NCI-H146 treated with DMSO at 0.1 percent for 48 hours (cell line): ENCODE results near the gene TAGLN2.

Source experiments
- DNase-seq: peaks from one replicate; lab custom pipeline; 2025; ENCODE audit not compliant: unreplicated experiment; lab: John Stamatoyannopoulos, UW

TAGLN2 gene

GRCh38 chr1:159949981-159950381 is 24.7 kb upstream of the TAGLN2 start:
- DNase-seq, result no peak

- no peak for DNase-seq
Observed at GRCh38 chr1:159949123-159949522, 23.8 kb upstream of the TAGLN2 start.

GRCh38 chr1:159947942-159948341 is 22.6 kb upstream of the TAGLN2 start:
- no peak for DNase-seq

- DNase-seq, result no peak
Observed at GRCh38 chr1:159946242-159947187, 21.2 kb upstream of the TAGLN2 start.

GRCh38 chr1:159945483-159946241 is 20.4 kb upstream of the TAGLN2 start, which contains the start of gene IGSF9:
IGSF9 (minus strand) TSS chr1:159945613; CDS start chr1:159943454, 2,159 bp downstream.
- peak; percentile 82 for DNase-seq

GRCh38 chr1:159944623-159945455 is 19.5 kb upstream of the TAGLN2 start:
- no peak for DNase-seq

- no peak for DNase-seq
Observed at GRCh38 chr1:159943908-159944622, 18.8 kb upstream of the TAGLN2 start.

- DNase-seq, result no peak
Observed at GRCh38 chr1:159943278-159943640, 18.0 kb upstream of the TAGLN2 start.

GRCh38 chr1:159942632-159943277 is 17.4 kb upstream of the TAGLN2 start:
- DNase-seq, result no peak

- no peak for DNase-seq
Observed at GRCh38 chr1:159941591-159942560, 16.6 kb upstream of the TAGLN2 start.

GRCh38 chr1:159941141-159941540 is 15.8 kb upstream of the TAGLN2 start:
- DNase-seq, result no peak

GRCh38 chr1:159940006-159940620 is 14.8 kb upstream of the TAGLN2 start:
- no peak for DNase-seq

GRCh38 chr1:159939678-159940002 is 14.3 kb upstream of the TAGLN2 start:
- DNase-seq, result no peak

- no peak for DNase-seq
Observed at GRCh38 chr1:159938905-159939677, 13.8 kb upstream of the TAGLN2 start.

- no peak for DNase-seq
Observed at GRCh38 chr1:159938211-159938852, 13.0 kb upstream of the TAGLN2 start.

- no peak for DNase-seq
Observed at GRCh38 chr1:159937054-159937750, 11.9 kb upstream of the TAGLN2 start.
